GM10266 (cell line): ENCODE data around the gene NOP56.

Experiments
- DNase-seq: peaks from one replicate; pipeline ENCODE4 v3.0.0; 2012; ENCODE audit errors: extremely low spot score
- CTCF ChIP-seq: IDR thresholded peaks from 2 replicates; pipeline ENCODE4 v1.5.1; 2012; ENCODE audit warnings: mild to moderate bottlenecking, low read depth; ENCODE audit not compliant: control insufficient read depth, insufficient read depth; ENCODE audit errors: missing control alignments

NOP56 gene

GRCh38 chr20:2643708-2644107 lies 8.7 kb upstream of the NOP56 start:
- TF ChIP-seq CTCF, result no peak
- DNase-seq, result no peak

DNA sequence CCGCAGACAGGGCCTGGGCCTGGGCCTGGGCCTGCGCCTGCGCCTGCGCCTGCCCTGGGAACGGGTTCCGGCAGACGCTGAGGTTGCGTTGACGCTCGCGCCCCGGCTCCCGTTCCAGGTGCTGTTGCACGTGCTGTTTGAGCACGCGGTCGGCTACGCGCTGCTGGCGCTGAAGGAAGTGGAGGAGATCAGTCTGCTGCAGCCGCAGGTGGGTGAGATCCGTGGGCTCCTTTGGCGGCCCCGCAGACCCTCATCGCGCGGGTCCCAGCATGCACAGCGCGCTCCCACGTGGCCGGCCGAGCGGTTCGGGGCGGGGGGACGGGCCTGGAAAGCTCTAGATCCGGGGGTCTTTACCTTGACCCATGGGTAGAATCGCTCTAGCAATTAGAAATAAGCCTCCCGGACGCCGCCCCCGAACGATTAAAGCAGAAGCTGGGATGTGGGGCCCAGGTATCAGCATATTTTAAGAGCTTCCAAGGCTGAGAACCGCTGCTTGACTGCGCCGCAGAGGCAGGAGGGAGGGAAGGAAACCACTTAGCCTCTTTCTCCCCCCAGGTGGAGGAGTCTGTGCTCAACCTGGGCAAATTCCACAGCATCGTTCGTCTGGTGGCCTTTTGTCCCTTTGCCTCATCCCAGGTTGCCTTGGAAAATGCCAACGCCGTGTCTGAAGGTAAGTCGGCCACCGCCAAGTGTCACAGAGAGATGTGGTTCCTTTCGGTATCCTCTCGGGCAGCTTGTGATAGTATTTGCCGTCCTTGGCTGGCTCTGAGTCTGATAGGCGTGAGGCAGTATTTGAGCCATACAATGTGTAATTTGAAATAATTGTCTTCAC lies 508 bp downstream of the NOP56 start:
- DNase-seq, result peak; percentile 51
- TF ChIP-seq CTCF, result no peak

DNA sequence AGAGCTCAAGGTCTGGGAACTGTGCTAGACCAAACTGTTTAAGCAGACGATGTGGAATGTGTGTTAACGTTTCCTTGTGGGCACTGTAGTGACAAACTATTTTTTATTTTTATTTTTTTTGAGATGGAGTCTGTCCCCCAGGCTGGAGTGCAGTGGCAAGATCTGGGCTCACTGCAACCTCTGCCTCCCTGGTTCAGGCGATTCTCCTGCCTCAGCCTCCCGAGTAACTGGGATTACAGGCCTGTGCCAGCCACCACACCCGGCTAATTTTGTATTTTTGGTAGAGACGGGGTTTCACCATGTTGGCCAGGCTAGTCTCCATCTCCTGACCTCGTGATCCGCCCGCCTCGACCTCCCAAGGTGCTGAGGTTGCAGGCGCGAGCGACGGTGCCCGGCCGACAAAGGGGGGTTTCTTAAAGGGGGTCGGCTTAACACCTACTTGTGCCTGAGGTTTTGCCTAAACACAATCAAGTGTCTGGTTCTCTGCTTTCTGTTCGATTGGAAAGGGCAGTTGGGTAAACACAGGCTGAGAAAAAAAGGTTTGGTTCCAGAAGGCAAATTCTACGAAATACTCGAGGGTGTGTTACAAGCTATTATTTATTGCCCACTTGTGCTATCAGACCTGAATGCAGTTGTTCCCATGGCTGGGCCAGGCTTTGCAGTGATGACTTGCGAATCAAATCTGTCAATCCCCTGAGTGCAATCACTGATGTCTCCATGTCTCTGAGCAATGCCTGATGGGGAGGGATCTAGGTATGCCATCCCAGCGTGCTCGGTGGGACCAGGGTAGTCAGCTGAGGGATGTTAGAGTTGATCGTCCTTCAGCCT lies 1.3 kb downstream of the NOP56 start:
- no peak for TF ChIP-seq CTCF

GRCh38 chr20:2654384-2654822 lies 2.0 kb downstream of the NOP56 start:
- no peak for TF ChIP-seq CTCF
- DNase-seq, result no peak

More for the DNA sequence above, 1.3 kb downstream of the NOP56 start:
- DNase-seq, result no peak

- DNase-seq, result no peak
- no peak for TF ChIP-seq CTCF
Observed at GRCh38 chr20:2654831-2655230, 2.4 kb downstream of the NOP56 start.

DNA sequence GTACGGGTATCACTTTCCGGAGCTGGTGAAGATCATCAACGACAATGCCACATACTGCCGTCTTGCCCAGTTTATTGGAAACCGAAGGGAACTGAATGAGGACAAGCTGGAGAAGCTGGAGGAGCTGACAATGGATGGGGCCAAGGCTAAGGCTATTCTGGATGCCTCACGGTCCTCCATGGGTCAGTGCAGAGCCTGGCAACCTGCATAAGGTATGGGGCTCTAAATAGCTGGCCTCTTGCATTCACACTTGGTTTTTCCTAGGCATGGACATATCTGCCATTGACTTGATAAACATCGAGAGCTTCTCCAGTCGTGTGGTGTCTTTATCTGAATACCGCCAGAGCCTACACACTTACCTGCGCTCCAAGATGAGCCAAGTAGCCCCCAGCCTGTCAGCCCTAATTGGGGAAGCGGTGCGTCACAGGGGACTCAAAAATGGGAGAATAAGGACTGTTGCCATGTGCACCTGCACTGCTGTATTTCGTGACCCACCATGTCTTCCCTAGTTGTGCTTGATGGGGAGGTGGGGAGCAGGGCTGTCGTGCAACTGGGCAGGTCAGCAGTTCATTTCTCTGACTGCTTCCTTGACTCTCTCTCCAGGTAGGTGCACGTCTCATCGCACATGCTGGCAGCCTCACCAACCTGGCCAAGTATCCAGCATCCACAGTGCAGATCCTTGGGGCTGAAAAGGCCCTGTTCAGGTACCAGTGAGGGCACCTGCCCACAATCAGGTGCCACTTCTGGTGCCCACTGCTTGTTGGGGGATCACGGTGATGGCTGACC lies 3.1 kb downstream of the NOP56 start:
- no peak for TF ChIP-seq CTCF
- no peak for DNase-seq
